H1 (cell line): ENCODE data around the gene SOX6. TPM values are rescaled to one million over a fixed set of nuclear protein-coding genes. Genes with fewer than 3 reads are reported as not detected.

ENCODE experiments used
- CHD7 ChIP-seq: fragments of 300-600 bp; sonication (generic); IDR thresholded peaks from 2 replicates; pipeline ENCODE4 v1.7.1; 2012; ENCODE audit warnings: low read length, moderate library complexity, mild to moderate bottlenecking, inconsistent platforms; ENCODE audit not compliant: insufficient replicate concordance
- EP300 ChIP-seq, 2 experiments: IDR thresholded peaks; 1 replicate in 1 of 2; 2 replicates in 1 of 2; pipeline ENCODE4 v1.6.1; 2011 to 2012; ENCODE audit warnings: low read depth in 2 of 2, low read length in 2 of 2, mild to moderate bottlenecking in 2 of 2, borderline replicate concordance in 1 of 2, inconsistent platforms in 1 of 2, moderate library complexity in 1 of 2
- GTF2F1 ChIP-seq: IDR thresholded peaks from 2 replicates; pipeline ENCODE4 v1.6.1; 2012; ENCODE audit warnings: low read depth, low read length, improper control_type of control experiment, borderline replicate concordance
- HDAC6 ChIP-seq: IDR thresholded peaks from one replicate; pipeline ENCODE4 v1.7.1; 2012; ENCODE audit warnings: low read depth, mild to moderate bottlenecking, inconsistent platforms, low read length, moderate library complexity
- MAFK ChIP-seq: IDR thresholded peaks from 2 replicates; pipeline ENCODE4 v1.6.1; 2012; ENCODE audit warnings: low read depth, mild to moderate bottlenecking, improper control_type of control experiment, low read length
- PHF8 ChIP-seq: fragments of 200-600 bp; sonication (generic); conservative IDR thresholded peaks from 2 replicates; pipeline ENCODE4 v1.7.1; 2012; ENCODE audit warnings: low read depth, mild to moderate bottlenecking, inconsistent platforms, low read length, moderate library complexity
- POLR2A ChIP-seq, 2 experiments: IDR thresholded peaks; 1 replicate in 1 of 2; 2 replicates in 1 of 2; pipeline ENCODE4 v1.6.1; 2011; ENCODE audit warnings: low read depth in 2 of 2, low read length in 2 of 2, mild to moderate bottlenecking in 2 of 2; ENCODE audit errors: control extremely low read depth in 1 of 2
- POLR2AphosphoS5 ChIP-seq: IDR thresholded peaks from 2 replicates; pipeline ENCODE4 v1.6.1; 2011; ENCODE audit warnings: low read depth, low read length
- RXRA ChIP-seq: IDR thresholded peaks from 2 replicates; pipeline ENCODE4 v1.6.1; 2011; ENCODE audit warnings: low read depth, mild to moderate bottlenecking, low read length, moderate library complexity; ENCODE audit not compliant: insufficient read depth
- SAP30 ChIP-seq: fragments of 300-600 bp; sonication (generic); IDR thresholded peaks from 2 replicates; pipeline ENCODE4 v1.7.1; 2012; ENCODE audit warnings: low read length, moderate library complexity, mild to moderate bottlenecking, inconsistent platforms; ENCODE audit not compliant: insufficient read depth, insufficient replicate concordance
- SP2 ChIP-seq: IDR thresholded peaks from 2 replicates; pipeline ENCODE4 v1.6.1; 2012; ENCODE audit warnings: mild to moderate bottlenecking, low read length, inconsistent platforms
- SRF ChIP-seq: IDR thresholded peaks from 2 replicates; pipeline ENCODE4 v1.6.1; 2011; ENCODE audit warnings: mild to moderate bottlenecking, low read depth, low read length, moderate library complexity
- polyA plus RNA-seq, 7 experiments: library from polyadenylated mRNA; depleted of rRNA in 3 of 7; stranded (reverse) in 5 of 7; unstranded in 2 of 7; fragments of >200 nt in 5 of 7; fragments of 200-250 nt in 2 of 7; gene quantifications; 1 replicate in 5 of 7; 2 replicates in 1 of 7; 4 replicates in 1 of 7; pipeline versions ENCODE4 v1.2.1 to v1.2.3, GENCODE V29; 2011 to 2013; ENCODE audit warnings: missing spikeins in 2 of 7, mixed read lengths in 2 of 7
- total RNA-seq: library from RNA; stranded (reverse); fragmentation: NEBNext Ultra II Directional; extraction: Animal tissue kit (Norgen Biotek cat#: 25700); gene quantifications from 2 replicates; pipeline ENCODE4 v1.2.1, GENCODE V29; 2021

Gene SOX6
- total and polyA plus RNA-seq, 2 of the 8 experiments (the other 6 are each of a cell fraction or from before 2014, with no cell fraction given): 0.09 TPM; not detected in 1

DNA sequence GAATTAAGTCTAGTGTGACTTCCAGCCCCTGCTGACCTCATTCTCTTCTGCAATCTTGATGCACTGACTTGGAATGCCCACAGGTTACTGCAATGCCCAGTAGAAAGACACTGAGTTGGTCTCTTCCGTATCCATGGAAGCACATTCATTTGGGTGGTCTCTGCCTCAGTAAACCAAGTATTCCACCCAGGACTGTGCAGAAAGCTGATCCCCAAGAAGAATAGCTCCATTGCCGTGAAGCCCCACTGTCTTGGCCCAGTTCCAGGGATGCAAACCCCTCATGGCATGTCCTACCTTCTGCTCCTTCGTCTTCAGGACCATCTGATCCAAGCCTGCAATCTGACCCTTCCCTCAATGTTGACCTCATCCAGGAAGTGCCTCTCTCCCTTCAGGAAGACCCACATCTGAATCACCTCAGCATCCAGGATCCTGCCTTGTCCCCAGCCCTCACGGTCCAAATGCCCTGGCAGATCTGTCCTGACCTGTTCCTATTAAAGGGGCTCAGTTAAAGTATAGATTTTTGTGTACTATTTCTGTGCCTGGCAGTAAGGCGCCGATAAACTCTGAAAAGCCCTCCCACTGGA is 425.8 kb downstream of the SOX6 start (continued):
- no peak for TF ChIP-seq CHD7
- TF ChIP-seq MAFK: no peak
- no peak for TF ChIP-seq POLR2A (IDR thresholded peaks at IDR 0.05; ENCODE audit: control extremely low read depth in 1 of 2, low read depth in 2 of 2, low read length in 2 of 2)
- no peak for TF ChIP-seq HDAC6
- no peak for TF ChIP-seq SP2
- no peak for TF ChIP-seq EP300 (IDR thresholded peaks at IDR 0.05; ENCODE audit: borderline replicate concordance in 1 of 2, low read depth in 2 of 2, low read length in 2 of 2)
- TF ChIP-seq RXRA: no peak
- TF ChIP-seq SAP30: no peak
- no peak for TF ChIP-seq PHF8
- no peak for TF ChIP-seq POLR2AphosphoS5
- no peak for TF ChIP-seq SRF
- TF ChIP-seq GTF2F1: no peak
